ENCODE results near the gene RINT1. TPM values are rescaled to one million over a fixed set of nuclear protein-coding genes. Genes with fewer than 3 reads are reported as not detected.
"Not testable (repeated sequence)": the region's sequence is repeated elsewhere in the genome, so short reads cannot be mapped to it uniquely, and the experiment has no call there.

The RINT1 gene
- total RNA-seq, 1 donor from 2014 or later: 14.6 TPM

- Histone ChIP-seq H3K27me3 (ENCODE audit: control insufficient read depth in 3 of 3, insufficient read depth in 3 of 3, low read length in 3 of 3) (no peaks in the 10 kb centered on the region), H3K9me3 (ENCODE audit: control insufficient read depth in 3 of 3, low read length in 3 of 3) (no peaks in the 10 kb centered on the region), H3K4me3 (ENCODE audit: low read length in 3 of 3) (no peak overlapping the region), H3K4me1 (ENCODE audit: control insufficient read depth in 3 of 3, insufficient read depth in 3 of 3, low read length in 3 of 3) (peaks cover 0 to 5% (median 4%) of the 10 kb centered on the region in 3 donors), H3K27ac (ENCODE audit: low read depth, low read length) (no peak overlapping the region), H3K36me3 (ENCODE audit: control insufficient read depth in 3 of 3, insufficient read depth in 3 of 3, low read length in 3 of 3) (no peaks in the 10 kb centered on the region), H3K9ac (ENCODE audit: low read depth in 1 of 3, low read length in 3 of 3) (no peak overlapping the region)
Measured at GRCh38 chr7:105594034-105594433, 62.0 kb downstream of the RINT1 start.

GRCh38 chr7:105596866-105597265 lies 64.9 kb downstream of the RINT1 start:
- Histone ChIP-seq H3K9me3 (ENCODE audit: control insufficient read depth in 3 of 3, low read length in 3 of 3) (no peaks in the 10 kb centered on the region), H3K4me3 (ENCODE audit: low read length in 3 of 3) (no peak overlapping the region), H3K36me3 (ENCODE audit: control insufficient read depth in 3 of 3, insufficient read depth in 3 of 3, low read length in 3 of 3) (no peaks in the 10 kb centered on the region), H3K27ac (ENCODE audit: low read depth, low read length) (no peak overlapping the region), H3K4me1 (ENCODE audit: control insufficient read depth in 3 of 3, insufficient read depth in 3 of 3, low read length in 3 of 3) (peaks cover 0 to 4% (median 0%) of the 10 kb centered on the region in 3 donors), H3K27me3 (ENCODE audit: control insufficient read depth in 3 of 3, insufficient read depth in 3 of 3, low read length in 3 of 3) (no peaks in the 10 kb centered on the region), H3K9ac (ENCODE audit: low read depth in 1 of 3, low read length in 3 of 3) (no peak overlapping the region)

- H3K4me1 ChIP-seq (ENCODE audit: control insufficient read depth in 3 of 3, insufficient read depth in 3 of 3, low read length in 3 of 3); H3K9ac ChIP-seq (ENCODE audit: low read depth in 1 of 3, low read length in 3 of 3); H3K27ac ChIP-seq (ENCODE audit: low read depth, low read length); H3K9me3 ChIP-seq (ENCODE audit: control insufficient read depth in 3 of 3, low read length in 3 of 3); H3K36me3 ChIP-seq (ENCODE audit: control insufficient read depth in 3 of 3, insufficient read depth in 3 of 3, low read length in 3 of 3); H3K4me3 ChIP-seq (ENCODE audit: low read length in 3 of 3); H3K27me3 ChIP-seq (ENCODE audit: control insufficient read depth in 3 of 3, insufficient read depth in 3 of 3, low read length in 3 of 3): not testable (repeated sequence)
Measured at GRCh38 chr7:105599080-105599479, 67.1 kb downstream of the RINT1 start.

- no peaks in the 10 kb centered on the region for H3K27me3 ChIP-seq (ENCODE audit: control insufficient read depth in 3 of 3, insufficient read depth in 3 of 3, low read length in 3 of 3)
- peaks cover 0 to 6% (median 0%) of the 10 kb centered on the region in 3 donors for H3K4me1 ChIP-seq (ENCODE audit: control insufficient read depth in 3 of 3, insufficient read depth in 3 of 3, low read length in 3 of 3)
- no peak overlapping the region for H3K4me3 ChIP-seq (ENCODE audit: low read length in 3 of 3)
- no peaks in the 10 kb centered on the region for H3K36me3 ChIP-seq (ENCODE audit: control insufficient read depth in 3 of 3, insufficient read depth in 3 of 3, low read length in 3 of 3)
- H3K9ac ChIP-seq (ENCODE audit: low read depth in 1 of 3, low read length in 3 of 3): no peak overlapping the region
- no peak overlapping the region for H3K27ac ChIP-seq (ENCODE audit: low read depth, low read length)
- no peaks in the 10 kb centered on the region for H3K9me3 ChIP-seq (ENCODE audit: control insufficient read depth in 3 of 3, low read length in 3 of 3)
Measured at GRCh38 chr7:105599551-105599950, 67.5 kb downstream of the RINT1 start.

GRCh38 chr7:105600720-105601550 lies 68.9 kb downstream of the RINT1 start:
- Histone ChIP-seq H3K27ac (ENCODE audit: low read depth, low read length) (no peak overlapping the region), H3K9ac (ENCODE audit: low read depth in 1 of 3, low read length in 3 of 3) (no peak overlapping the region), H3K4me3 (ENCODE audit: low read length in 3 of 3) (no peak overlapping the region), H3K4me1 (ENCODE audit: control insufficient read depth in 3 of 3, insufficient read depth in 3 of 3, low read length in 3 of 3) (peaks cover 0 to 6% (median 0%) of the 10 kb centered on the region in 3 donors), H3K36me3 (ENCODE audit: control insufficient read depth in 3 of 3, insufficient read depth in 3 of 3, low read length in 3 of 3) (no peaks in the 10 kb centered on the region), H3K27me3 (ENCODE audit: control insufficient read depth in 3 of 3, insufficient read depth in 3 of 3, low read length in 3 of 3) (no peaks in the 10 kb centered on the region), H3K9me3 (ENCODE audit: control insufficient read depth in 3 of 3, low read length in 3 of 3) (no peaks in the 10 kb centered on the region)

GRCh38 chr7:105602325-105603305 lies 70.6 kb downstream of the RINT1 start:
- no peaks in the 10 kb centered on the region for H3K27me3 ChIP-seq (ENCODE audit: control insufficient read depth in 3 of 3, insufficient read depth in 3 of 3, low read length in 3 of 3)
- no peak overlapping the region for H3K4me3 ChIP-seq (ENCODE audit: low read length in 3 of 3)
- no peak overlapping the region for H3K9ac ChIP-seq (ENCODE audit: low read depth in 1 of 3, low read length in 3 of 3)
- H3K4me1 ChIP-seq (ENCODE audit: control insufficient read depth in 3 of 3, insufficient read depth in 3 of 3, low read length in 3 of 3): peaks cover 0 to 6% (median 0%) of the 10 kb centered on the region in 3 donors
- H3K36me3 ChIP-seq (ENCODE audit: control insufficient read depth in 3 of 3, insufficient read depth in 3 of 3, low read length in 3 of 3): no peaks in the 10 kb centered on the region
- H3K9me3 ChIP-seq (ENCODE audit: control insufficient read depth in 3 of 3, low read length in 3 of 3): no peaks in the 10 kb centered on the region
- no peak overlapping the region for H3K27ac ChIP-seq (ENCODE audit: low read depth, low read length)

- H3K9me3 ChIP-seq (ENCODE audit: control insufficient read depth in 3 of 3, low read length in 3 of 3): no peaks in the 10 kb centered on the region
- H3K4me3 ChIP-seq (ENCODE audit: low read length in 3 of 3): no peak overlapping the region
- no peak overlapping the region for H3K27ac ChIP-seq (ENCODE audit: low read depth, low read length)
- H3K4me1 ChIP-seq (ENCODE audit: control insufficient read depth in 3 of 3, insufficient read depth in 3 of 3, low read length in 3 of 3): no peaks in the 10 kb centered on the region
- H3K9ac ChIP-seq (ENCODE audit: low read depth in 1 of 3, low read length in 3 of 3): no peak overlapping the region
- no peaks in the 10 kb centered on the region for H3K27me3 ChIP-seq (ENCODE audit: control insufficient read depth in 3 of 3, insufficient read depth in 3 of 3, low read length in 3 of 3)
- H3K36me3 ChIP-seq (ENCODE audit: control insufficient read depth in 3 of 3, insufficient read depth in 3 of 3, low read length in 3 of 3): peaks cover 6 to 15% (median 11%) of the 10 kb centered on the region in 3 donors
Measured at GRCh38 chr7:105610165-105610930, 78.3 kb downstream of the RINT1 start.

- Histone ChIP-seq H3K9me3 (ENCODE audit: control insufficient read depth in 3 of 3, low read length in 3 of 3) (no peaks in the 10 kb centered on the region), H3K27ac (ENCODE audit: low read depth, low read length) (no peak overlapping the region), H3K36me3 (ENCODE audit: control insufficient read depth in 3 of 3, insufficient read depth in 3 of 3, low read length in 3 of 3) (peaks cover 13 to 22% (median 15%) of the 10 kb centered on the region in 3 donors), H3K4me3 (ENCODE audit: low read length in 3 of 3) (no peak overlapping the region), H3K27me3 (ENCODE audit: control insufficient read depth in 3 of 3, insufficient read depth in 3 of 3, low read length in 3 of 3) (no peaks in the 10 kb centered on the region), H3K9ac (ENCODE audit: low read depth in 1 of 3, low read length in 3 of 3) (no peak overlapping the region), H3K4me1 (ENCODE audit: control insufficient read depth in 3 of 3, insufficient read depth in 3 of 3, low read length in 3 of 3) (peaks cover 0 to 1% (median 0%) of the 10 kb centered on the region in 3 donors)
Measured at GRCh38 chr7:105611856-105612775, 80.1 kb downstream of the RINT1 start.

GRCh38 chr7:105612806-105613205 lies 80.8 kb downstream of the RINT1 start:
- Histone ChIP-seq H3K36me3 (ENCODE audit: control insufficient read depth in 3 of 3, insufficient read depth in 3 of 3, low read length in 3 of 3) (peaks cover 13 to 22% (median 15%) of the 10 kb centered on the region in 3 donors), H3K27ac (ENCODE audit: low read depth, low read length) (no peak overlapping the region), H3K4me3 (ENCODE audit: low read length in 3 of 3) (no peak overlapping the region), H3K27me3 (ENCODE audit: control insufficient read depth in 3 of 3, insufficient read depth in 3 of 3, low read length in 3 of 3) (no peaks in the 10 kb centered on the region), H3K9me3 (ENCODE audit: control insufficient read depth in 3 of 3, low read length in 3 of 3) (no peaks in the 10 kb centered on the region), H3K4me1 (ENCODE audit: control insufficient read depth in 3 of 3, insufficient read depth in 3 of 3, low read length in 3 of 3) (peaks cover 4 to 8% (median 7%) of the 10 kb centered on the region in 3 donors), H3K9ac (ENCODE audit: low read depth in 1 of 3, low read length in 3 of 3) (no peak overlapping the region)

Data from skeletal muscle tissue (tissue), 4 donors.